CD4-positive, alpha-beta T cell treated with Interleukin-12 subunit alpha and Interleukin-12 subunit beta, for 1 hour (primary cell): Measurements from ENCODE around the gene GP1BA.
A peak's percentile ranks its signal among the peaks of the same experiment; 100 is the strongest.

Experiments used
- DNase-seq: peaks from one replicate; pipeline ENCODE4 v3.0.0-alpha.2; 2020

The GP1BA gene

GRCh38 chr17:4931963-4932362 lies at the start of gene GP1BA:
TSS of gene GP1BA (plus strand) at chr17:4932277. CDS start at chr17:4932605, 328 bp downstream.
- DNase-seq, result no peak

DNA sequence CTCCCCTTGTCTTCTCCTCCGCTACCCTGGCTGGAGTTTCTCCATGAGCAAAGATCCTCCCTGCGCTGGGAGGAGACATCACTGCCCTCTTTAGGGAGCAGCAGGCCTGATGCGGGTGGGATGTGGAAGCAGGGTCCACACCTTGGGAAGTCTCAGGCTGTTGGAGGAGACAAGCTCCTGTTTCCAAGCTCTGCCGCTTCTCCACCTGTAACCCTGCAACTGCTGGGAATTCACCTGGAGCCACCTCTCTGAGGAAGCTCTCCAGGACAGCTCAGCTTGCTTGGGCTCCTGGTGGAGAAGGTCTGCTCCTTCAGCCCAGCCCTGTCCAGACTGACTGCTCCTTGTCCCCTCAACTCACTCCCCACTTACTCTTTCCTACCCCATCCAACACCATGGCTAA lies 47.6 kb upstream of the GP1BA start:
- DNase-seq, result no peak

DNA sequence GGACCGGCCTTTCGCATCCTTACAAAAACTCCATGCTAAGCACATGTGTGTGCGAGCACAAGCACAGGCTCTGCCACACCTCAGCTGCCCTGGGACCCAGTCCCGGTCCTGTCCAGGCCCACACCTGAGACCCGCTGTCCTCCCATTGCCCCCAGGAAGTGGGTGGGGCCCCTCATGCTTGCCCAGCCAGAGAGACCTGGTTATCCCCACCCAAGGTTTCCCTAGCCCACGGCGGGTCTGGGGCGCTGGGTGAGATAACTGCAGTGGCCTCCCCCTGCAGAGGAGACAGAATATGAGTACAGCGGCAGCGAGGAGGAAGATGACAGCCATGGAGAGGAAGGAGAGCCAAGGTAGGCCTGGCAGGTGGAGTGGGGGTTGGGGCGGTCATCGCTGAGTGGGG lies 45.2 kb upstream of the GP1BA start:
- DNase-seq, result no peak

- no peak for DNase-seq
These were observed 44.5 kb upstream of the GP1BA start for GRCh38 chr17:4887581-4887980.

DNA sequence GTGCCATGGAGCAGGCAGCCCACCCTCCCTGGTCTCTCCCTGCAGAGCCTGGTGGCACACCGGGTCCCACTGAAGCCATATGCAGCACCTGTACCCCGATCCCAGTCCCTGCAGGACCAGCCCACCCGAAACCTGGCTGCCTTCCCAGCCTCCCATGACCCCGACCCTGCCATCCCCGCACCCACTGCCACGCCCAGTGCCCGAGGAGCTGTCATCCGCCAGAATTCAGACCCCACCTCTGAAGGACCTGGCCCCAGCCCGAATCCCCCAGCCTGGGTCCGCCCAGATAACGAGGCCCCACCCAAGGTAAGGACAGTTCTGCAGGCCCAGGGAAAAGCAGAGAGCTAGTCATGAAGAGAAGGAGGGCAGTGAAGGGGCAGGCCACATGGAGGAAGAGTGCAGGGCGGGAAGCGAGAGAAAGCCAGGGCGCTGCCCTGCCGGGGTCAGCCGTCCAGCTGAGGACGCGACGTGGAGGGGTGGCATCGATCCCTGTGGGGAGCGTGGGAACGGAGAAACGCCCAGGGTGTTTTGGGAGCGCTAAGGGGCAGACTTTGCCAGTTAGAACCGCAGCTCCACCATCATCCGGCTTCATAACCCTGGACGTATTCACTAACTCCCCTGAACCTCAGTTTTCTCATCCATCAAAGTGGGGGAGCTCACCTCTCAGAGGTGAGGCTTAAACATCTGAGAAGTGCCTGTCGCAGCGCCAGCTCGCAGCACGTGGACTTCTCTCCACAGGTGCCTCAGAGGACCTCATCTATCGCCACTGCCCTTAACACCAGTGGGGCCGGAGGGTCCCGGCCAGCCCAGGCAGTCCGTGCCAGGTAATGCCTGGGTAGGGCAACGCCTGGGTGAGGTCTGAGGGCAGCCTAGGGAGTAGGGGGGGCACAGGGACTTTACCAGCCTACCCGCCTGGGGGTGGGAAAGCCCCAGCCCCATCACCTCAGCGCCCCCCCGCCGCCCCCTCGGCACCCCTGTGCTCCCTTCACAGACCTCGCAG lies 40.4 kb upstream of the GP1BA start:
- no peak for DNase-seq

- DNase-seq, result no peak
These were observed 39.4 kb upstream of the GP1BA start for GRCh38 chr17:4892499-4893221.

DNA sequence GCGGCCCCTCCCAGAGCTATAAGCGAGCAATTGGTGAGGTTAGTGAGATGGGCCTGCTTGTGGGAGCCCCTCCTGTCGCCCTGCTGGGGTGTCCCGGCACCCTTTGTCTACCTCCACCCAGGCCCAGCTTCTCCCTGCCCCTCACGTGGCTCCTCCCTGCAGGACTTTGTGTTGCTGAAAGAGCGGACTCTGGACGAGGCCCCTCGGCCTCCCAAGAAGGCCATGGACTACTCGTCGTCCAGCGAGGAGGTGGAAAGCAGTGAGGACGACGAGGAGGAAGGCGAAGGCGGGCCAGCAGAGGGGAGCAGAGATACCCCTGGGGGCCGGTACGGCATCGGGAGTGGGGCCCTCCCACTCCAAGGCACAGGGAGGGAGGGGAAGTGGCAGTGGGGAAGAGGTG lies 38.8 kb upstream of the GP1BA start:
- no peak for DNase-seq

DNA sequence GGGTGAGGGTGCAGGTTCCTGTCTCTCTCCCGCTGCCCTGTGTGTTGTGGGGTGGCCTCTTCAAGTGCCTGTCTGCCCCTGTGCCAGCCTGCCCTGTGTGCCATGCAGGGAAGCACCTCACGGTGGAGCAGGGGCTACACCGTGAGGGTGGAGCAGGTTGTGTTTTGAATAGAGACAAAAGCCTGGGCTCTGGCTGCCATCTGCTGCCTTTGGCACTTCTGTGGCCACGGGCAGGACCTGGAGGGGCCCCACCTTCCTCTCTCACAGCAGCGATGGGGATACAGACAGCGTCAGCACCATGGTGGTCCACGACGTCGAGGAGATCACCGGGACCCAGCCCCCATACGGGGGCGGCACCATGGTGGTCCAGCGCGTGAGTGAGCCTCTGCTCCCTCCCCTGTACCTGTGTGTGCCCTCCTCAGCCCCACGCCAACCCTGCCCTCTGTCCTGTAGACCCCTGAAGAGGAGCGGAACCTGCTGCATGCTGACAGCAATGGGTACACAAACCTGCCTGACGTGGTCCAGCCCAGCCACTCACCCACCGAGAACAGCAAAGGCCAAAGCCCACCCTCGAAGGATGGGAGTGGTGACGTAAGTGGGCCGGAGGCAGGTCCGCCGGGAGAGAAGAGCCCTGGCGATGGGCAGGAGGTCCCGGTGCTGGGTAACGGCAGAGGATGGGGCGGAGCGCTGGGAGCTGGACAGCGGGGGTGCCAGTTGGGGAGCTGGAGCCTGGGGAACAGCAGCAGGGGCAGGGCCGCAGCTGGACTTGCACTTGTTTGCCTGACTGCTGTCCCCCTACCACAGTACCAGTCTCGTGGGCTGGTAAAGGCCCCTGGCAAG lies 38.1 kb upstream of the GP1BA start:
- DNase-seq, result no peak

DNA sequence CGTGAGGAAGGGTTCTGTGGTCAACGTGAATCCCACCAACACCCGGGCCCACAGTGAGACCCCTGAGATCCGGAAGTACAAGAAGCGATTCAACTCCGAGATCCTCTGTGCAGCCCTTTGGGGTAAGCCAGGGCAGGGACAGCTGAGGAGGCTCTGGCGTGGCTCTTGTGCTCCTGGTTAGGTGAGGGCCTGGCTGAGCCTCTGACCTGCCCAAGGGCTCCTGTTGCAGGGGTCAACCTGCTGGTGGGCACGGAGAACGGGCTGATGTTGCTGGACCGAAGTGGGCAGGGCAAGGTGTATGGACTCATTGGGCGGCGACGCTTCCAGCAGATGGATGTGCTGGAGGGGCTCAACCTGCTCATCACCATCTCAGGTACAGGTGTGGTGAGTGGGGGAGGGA lies 37.0 kb upstream of the GP1BA start:
- no peak for DNase-seq

DNA sequence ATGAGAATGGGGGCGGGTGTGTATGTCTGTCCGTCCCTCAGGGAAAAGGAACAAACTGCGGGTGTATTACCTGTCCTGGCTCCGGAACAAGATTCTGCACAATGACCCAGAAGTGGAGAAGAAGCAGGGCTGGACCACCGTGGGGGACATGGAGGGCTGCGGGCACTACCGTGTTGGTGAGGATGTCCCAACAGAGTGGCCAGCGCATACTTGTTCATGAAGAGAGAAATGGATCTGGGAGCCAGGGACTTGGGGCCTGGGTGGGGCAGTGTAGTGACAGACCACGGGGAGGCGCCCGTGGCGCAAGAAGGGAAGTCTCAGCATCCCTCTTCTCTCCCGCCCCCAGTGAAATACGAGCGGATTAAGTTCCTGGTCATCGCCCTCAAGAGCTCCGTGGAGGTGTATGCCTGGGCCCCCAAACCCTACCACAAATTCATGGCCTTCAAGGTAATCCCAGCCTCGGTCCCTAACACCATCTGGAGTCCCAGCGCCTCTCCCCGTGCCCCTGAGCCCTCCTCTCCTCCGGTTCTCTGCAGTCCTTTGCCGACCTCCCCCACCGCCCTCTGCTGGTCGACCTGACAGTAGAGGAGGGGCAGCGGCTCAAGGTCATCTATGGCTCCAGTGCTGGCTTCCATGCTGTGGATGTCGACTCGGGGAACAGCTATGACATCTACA lies 36.3 kb upstream of the GP1BA start:
- DNase-seq, result no peak

GRCh38 chr17:4896332-4897197 lies 35.5 kb upstream of the GP1BA start:
- DNase-seq, result no peak

DNA sequence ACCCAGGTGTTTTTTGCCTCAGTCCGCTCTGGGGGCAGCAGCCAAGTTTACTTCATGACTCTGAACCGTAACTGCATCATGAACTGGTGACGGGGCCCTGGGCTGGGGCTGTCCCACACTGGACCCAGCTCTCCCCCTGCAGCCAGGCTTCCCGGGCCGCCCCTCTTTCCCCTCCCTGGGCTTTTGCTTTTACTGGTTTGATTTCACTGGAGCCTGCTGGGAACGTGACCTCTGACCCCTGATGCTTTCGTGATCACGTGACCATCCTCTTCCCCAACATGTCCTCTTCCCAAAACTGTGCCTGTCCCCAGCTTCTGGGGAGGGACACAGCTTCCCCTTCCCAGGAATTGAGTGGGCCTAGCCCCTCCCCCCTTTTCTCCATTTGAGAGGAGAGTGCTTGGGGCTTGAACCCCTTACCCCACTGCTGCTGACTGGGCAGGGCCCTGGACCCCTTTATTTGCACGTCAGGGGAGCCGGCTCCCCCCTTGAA lies 34.8 kb upstream of the GP1BA start:
- no peak for DNase-seq

DNA sequence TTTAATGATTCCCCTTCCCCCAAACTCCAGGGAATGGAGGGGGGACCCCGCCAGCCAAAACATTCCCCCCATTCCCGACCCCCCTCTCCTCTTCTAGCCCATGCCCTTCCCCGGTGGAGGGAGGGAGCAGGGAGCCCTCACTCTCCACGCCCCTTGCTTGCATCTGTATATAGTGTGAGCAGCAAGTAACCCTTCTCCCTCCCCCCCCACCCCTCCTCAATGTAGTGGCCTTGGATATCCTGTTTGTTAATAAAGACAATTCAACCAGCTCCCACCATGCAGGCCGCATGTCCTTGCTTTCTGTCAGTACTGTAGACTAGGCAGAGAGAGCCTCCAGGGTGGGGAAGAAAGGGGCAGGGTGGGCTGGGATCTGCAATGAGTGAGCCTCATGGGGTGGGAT lies 34.3 kb upstream of the GP1BA start:
- DNase-seq, result no peak

- no peak for DNase-seq
These were observed 33.7 kb upstream of the GP1BA start for GRCh38 chr17:4898351-4898750.

- DNase-seq, result no peak
These were observed 33.1 kb upstream of the GP1BA start for GRCh38 chr17:4898927-4899326.

DNA sequence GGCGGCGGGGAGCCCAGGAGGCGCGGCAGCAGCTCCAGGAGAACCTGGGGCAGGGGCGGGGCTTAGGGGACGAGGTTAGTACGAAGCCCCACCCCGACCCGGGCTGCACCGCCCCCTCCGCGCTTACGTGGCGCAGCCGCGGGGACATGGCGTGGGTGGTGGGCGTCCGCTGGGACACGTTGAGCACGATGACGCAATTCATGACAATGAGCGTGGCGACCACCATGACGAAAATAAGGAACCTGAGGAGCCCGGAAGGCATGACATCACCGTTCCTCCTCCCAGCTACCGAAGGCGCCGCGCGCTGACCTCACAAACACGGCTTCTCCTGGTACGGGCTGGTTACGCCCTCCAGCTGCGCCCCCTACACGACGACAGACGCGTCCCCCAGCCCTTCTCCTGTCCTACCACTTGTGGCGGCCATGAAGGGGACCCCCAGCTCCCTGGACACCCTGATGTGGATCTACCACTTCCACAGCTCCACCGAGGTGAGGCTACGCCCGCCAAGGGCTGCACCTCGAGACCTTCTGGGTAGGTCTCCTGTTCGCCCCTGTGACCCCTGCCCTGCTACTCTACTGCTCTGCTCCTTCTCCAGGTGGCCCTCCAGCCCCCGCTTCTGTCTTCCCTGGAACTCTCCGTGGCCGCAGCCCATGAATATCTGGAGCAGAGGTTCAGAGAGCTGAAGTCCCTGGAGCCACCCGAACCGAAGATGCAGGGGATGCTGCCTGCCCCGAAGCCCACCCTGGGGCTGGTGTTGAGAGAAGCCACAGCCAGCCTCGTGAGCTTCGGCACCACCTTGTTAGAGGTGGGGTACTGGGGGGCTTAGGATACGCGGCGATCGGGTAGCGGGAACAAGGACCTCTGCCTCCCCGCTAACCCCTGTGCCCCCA lies 32.5 kb upstream of the GP1BA start, which contains the start of gene C17orf107:
C17orf107 (plus strand) TSS at position 196 of the 890 bp plus-strand sequence; CDS start at position 423, 227 bp downstream.
- DNase-seq, result peak; percentile 94

DNA sequence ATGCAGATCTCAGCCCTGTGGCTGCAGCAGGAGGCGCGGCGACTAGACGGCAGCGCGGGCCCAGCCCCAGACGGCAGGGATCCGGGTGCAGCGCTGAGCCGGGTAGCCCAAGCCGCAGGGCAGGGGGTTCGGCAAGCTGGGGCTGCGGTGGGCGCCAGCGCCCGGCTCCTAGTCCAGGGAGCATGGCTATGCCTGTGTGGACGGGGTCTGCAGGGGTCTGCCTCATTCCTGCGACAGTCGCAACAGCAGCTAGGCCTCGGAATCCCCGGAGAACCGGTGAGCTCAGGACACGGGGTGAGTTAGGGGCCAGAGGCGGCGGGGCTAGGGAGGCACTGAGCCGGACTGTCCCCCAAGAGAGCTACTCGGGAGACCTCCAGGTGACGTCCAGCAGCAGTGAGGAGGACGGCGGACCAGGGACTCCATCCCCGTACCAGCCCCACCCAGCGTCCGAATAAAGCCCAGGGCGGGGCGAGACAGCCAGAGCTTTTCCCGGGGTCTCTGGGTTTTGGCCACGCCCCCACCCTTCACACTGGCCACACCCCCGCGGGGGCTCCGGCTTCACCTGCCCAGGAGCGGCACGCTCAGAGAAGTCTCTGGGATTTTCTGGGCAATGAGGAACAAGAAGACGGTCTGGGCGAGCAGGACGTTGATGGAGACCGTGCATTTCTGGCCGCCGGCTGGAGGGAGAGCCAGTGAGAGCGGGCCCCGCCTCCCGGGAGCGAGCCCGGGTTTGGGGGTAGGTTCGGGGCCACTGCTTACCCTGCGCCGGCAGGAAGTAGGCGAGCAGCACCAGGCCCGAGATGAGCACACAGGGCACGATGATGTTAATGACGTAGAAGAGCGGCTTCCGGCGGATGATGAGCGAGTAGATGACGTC lies 31.6 kb upstream of the GP1BA start:
- peak; percentile 81 for DNase-seq

- DNase-seq, result peak; percentile 26
These were observed 30.9 kb upstream of the GP1BA start for GRCh38 chr17:4901108-4901647.
